ENCODE data around the gene RAB11B. TPM values are rescaled to one million over a fixed set of nuclear protein-coding genes. Genes with fewer than 3 reads are reported as not detected.

The RAB11B gene
- total and polyA plus RNA-seq, 2 of the 13 experiments (the other 11 are each of a cell fraction or from before 2014, with no cell fraction given), result 6.0 to 28.4 TPM

DNA sequence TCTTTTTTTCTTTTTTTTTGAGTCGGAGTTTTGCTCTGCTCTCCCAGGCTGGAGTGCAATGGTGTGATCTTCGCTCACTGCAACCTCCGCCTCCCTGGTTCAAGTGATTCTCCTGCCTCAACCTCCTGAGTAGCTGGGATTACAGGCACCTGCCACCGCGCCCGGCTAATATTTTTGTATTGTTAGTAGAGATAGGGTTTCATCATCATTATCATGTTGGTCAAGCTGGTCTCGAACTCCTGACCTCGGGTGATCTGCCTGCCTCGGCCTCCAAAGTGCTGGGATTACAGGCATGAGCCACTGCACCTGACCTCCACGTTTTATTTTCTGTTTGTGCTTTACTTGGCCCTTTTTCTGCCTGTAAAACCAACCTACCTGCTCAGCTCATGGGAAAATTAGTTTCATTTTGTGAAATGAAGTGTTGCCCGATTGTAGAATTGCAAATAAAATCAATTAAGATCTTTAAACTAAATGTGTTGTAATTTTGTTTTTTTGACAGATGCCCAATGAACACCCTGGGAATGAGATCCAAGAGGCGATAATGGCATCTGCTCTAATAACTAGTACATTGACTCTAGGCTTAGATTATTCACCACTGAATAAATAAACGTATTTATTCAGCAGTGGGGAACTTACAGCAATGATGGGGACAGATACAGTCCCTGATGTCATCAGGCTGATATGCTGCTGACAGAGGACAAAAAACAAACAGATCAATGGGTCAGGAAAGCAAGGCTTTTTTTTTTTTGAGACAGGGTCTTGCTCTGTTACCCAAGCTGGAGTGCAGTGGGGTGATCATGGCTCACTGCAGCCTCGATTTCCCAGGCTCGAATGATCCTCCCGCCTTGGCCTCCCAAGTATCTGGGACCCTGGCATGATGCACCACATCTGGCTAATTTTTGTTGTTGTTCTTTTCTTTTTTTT is 2.2 kb upstream of the RAB11B start (continued):
- TF ChIP-seq, protein P1, sequence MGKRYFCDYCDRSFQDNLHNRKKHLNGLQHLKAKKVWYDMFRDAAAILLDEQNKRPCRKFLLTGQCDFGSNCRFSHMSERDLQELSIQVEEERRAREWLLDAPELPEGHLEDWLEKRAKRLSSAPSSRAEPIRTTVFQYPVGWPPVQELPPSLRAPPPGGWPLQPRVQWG (CRISPR knock-in tag; IDR thresholded peaks at IDR 0.05; ENCODE audit: borderline replicate concordance, low read depth), result no peak
- TF ChIP-seq ZNF619 (CRISPR knock-in tag; IDR thresholded peaks at IDR 0.05), result no peak
- TF ChIP-seq, protein P2, sequence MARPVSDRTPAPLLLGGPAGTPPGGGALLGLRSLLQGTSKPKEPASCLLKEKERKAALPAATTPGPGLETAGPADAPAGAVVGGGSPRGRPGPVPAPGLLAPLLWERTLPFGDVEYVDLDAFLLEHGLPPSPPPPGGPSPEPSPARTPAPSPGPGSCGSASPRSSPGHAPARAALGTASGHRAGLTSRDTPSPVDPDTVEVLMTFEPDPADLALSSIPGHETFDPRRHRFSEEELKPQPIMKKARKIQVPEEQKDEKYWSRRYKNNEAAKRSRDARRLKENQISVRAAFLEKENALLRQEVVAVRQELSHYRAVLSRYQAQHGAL (CRISPR knock-in tag; IDR thresholded peaks at IDR 0.05; ENCODE audit: not compliant biosample characterization), result no peak
- TF ChIP-seq, protein P3, sequence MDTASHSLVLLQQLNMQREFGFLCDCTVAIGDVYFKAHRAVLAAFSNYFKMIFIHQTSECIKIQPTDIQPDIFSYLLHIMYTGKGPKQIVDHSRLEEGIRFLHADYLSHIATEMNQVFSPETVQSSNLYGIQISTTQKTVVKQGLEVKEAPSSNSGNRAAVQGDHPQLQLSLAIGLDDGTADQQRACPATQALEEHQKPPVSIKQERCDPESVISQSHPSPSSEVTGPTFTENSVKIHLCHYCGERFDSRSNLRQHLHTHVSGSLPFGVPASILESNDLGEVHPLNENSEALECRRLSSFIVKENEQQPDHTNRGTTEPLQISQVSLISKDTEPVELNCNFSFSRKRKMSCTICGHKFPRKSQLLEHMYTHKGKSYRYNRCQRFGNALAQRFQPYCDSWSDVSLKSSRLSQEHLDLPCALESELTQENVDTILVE (CRISPR knock-in tag; IDR thresholded peaks at IDR 0.05), result 0 out of 2 replicates have a peak, but pooled peaks have one; percentile 74
- peak; percentile 53; the same call in 1 of the 2 replicates for TF ChIP-seq TCF7 (IDR thresholded peaks at IDR 0.05; ENCODE audit: low read depth)
- TF ChIP-seq, protein P4, sequence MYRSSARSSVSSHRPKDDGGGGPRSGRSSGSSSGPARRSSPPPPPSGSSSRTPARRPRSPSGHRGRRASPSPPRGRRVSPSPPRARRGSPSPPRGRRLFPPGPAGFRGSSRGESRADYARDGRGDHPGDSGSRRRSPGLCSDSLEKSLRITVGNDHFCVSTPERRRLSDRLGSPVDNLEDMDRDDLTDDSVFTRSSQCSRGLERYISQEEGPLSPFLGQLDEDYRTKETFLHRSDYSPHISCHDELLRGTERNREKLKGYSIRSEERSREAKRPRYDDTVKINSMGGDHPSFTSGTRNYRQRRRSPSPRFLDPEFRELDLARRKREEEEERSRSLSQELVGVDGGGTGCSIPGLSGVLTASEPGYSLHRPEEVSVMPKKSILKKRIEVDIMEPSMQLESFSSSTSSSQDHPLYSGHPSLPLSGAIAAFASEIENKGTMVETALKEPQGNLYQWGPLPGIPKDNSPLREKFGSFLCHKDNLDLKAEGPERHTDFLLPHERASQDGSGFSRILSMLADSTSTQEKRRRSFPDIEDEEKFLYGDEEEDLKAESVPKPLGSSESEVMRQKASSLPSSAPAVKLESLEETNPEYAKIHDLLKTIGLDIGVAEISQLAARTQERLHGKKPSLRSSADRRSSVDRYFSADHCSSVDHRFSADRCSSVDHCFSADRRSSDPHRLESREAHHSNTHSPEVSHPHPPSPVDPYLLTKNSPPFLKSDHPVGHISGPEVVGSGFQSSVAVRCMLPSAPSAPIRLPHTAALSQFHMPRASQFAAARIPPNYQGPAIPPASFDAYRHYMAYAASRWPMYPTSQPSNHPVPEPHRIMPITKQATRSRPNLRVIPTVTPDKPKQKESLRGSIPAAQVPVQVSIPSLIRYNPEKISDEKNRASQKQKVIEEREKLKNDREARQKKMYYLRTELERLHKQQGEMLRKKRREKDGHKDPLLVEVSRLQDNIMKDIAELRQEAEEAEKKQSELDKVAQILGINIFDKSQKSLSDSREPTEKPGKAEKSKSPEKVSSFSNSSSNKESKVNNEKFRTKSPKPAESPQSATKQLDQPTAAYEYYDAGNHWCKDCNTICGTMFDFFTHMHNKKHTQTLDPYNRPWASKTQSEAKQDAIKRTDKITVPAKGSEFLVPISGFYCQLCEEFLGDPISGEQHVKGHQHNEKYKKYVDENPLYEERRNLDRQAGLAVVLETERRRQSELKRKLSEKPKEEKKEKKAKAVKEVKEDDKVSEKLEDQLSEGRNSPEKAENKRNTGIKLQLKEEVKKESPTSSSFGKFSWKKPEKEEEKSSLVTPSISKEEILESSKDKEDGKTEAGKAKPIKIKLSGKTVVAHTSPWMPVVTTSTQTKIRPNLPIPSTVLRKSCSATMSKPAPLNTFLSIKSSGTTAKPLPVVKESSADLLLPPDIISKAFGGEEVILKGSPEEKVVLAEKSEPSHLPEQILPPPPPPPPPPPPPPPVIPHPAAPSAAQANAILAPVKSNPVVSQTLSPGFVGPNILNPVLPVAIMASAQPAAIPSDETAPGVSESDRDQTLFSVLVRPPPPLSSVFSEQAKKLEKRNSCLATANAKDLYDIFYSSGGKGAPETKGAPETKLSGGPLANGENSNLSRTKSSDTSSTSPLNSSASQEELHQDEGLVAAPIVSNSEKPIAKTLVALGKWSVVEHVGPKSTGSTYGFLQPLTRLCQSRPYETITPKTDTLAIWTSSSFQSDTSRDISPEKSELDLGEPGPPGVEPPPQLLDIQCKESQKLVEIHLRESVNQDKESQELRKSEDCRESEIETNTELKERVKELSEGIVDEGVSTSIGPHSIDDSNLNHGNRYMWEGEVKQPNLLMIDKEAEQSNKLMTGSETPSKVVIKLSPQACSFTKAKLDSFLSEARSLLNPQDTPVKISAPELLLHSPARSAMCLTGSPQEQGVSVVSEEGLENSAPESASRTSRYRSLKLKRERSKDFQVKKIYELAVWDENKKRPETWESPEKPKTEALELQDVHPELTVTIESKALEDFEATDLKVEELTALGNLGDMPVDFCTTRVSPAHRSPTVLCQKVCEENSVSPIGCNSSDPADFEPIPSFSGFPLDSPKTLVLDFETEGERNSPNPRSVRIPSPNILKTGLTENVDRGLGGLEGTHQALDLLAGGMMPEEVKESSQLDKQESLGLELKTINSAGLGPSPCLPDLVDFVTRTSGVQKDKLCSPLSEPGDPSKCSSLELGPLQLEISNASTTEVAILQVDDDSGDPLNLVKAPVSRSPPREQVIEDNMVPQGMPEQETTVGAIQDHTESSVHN (CRISPR knock-in tag; IDR thresholded peaks at IDR 0.05), result no peak
- no peak for TF ChIP-seq TAF1 (CRISPR knock-in tag; IDR thresholded peaks at IDR 0.05)
- TF ChIP-seq, protein P5, sequence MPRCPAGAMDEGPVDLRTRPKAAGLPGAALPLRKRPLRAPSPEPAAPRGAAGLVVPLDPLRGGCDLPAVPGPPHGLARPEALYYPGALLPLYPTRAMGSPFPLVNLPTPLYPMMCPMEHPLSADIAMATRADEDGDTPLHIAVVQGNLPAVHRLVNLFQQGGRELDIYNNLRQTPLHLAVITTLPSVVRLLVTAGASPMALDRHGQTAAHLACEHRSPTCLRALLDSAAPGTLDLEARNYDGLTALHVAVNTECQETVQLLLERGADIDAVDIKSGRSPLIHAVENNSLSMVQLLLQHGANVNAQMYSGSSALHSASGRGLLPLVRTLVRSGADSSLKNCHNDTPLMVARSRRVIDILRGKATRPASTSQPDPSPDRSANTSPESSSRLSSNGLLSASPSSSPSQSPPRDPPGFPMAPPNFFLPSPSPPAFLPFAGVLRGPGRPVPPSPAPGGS (CRISPR knock-in tag; IDR thresholded peaks at IDR 0.05), result no peak
- no peak for TF ChIP-seq ZNF615 (CRISPR knock-in tag; IDR thresholded peaks at IDR 0.05; ENCODE audit: borderline replicate concordance)
- no peak for TF ChIP-seq PAWR (CRISPR knock-in tag; IDR thresholded peaks at IDR 0.05; ENCODE audit: borderline replicate concordance)
- TF ChIP-seq, protein P6, sequence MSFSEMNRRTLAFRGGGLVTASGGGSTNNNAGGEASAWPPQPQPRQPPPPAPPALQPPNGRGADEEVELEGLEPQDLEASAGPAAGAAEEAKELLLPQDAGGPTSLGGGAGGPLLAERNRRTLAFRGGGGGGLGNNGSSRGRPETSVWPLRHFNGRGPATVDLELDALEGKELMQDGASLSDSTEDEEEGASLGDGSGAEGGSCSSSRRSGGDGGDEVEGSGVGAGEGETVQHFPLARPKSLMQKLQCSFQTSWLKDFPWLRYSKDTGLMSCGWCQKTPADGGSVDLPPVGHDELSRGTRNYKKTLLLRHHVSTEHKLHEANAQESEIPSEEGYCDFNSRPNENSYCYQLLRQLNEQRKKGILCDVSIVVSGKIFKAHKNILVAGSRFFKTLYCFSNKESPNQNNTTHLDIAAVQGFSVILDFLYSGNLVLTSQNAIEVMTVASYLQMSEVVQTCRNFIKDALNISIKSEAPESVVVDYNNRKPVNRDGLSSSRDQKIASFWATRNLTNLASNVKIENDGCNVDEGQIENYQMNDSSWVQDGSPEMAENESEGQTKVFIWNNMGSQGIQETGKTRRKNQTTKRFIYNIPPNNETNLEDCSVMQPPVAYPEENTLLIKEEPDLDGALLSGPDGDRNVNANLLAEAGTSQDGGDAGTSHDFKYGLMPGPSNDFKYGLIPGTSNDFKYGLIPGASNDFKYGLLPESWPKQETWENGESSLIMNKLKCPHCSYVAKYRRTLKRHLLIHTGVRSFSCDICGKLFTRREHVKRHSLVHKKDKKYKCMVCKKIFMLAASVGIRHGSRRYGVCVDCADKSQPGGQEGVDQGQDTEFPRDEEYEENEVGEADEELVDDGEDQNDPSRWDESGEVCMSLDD (CRISPR knock-in tag; IDR thresholded peaks at IDR 0.05; ENCODE audit: borderline replicate concordance), result peak; percentile 49; the same call in 1 of the 2 replicates
- TF ChIP-seq KLF12 (CRISPR knock-in tag; IDR thresholded peaks at IDR 0.05; ENCODE audit: borderline replicate concordance), result no peak
